LNCAP (cell line): ENCODE results near the gene TMEM222.

ENCODE experiments used
- TF ChIP-seq, protein P1 (sequence below): fragments of 450-650 bp; IDR thresholded peaks from 2 replicates; pipeline ENCODE4 v1.5.1; 2017; ENCODE audit warnings: mild to moderate bottlenecking

Gene TMEM222

DNA sequence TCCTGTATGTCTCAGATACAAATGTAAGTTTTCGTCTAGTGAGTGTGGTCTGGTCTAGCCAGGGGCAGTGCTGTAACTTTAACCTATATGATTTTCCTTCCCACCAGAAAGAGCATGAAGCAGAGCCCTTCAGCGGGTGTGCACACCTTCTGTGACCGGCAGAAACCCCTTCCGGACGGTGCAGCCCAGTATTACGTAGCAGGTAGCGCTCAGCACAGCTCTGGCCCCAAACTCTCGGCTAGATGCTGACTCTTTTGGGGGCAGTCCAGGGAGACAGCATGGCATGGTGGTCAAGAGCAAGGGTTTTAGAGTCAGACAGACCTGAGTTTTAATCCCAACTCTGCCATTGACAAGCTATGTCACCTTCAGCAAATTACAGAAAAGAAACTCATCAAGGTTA lies 28.0 kb upstream of the TMEM222 start:
- TF ChIP-seq, protein P1, sequence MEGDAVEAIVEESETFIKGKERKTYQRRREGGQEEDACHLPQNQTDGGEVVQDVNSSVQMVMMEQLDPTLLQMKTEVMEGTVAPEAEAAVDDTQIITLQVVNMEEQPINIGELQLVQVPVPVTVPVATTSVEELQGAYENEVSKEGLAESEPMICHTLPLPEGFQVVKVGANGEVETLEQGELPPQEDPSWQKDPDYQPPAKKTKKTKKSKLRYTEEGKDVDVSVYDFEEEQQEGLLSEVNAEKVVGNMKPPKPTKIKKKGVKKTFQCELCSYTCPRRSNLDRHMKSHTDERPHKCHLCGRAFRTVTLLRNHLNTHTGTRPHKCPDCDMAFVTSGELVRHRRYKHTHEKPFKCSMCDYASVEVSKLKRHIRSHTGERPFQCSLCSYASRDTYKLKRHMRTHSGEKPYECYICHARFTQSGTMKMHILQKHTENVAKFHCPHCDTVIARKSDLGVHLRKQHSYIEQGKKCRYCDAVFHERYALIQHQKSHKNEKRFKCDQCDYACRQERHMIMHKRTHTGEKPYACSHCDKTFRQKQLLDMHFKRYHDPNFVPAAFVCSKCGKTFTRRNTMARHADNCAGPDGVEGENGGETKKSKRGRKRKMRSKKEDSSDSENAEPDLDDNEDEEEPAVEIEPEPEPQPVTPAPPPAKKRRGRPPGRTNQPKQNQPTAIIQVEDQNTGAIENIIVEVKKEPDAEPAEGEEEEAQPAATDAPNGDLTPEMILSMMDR, result no peak

DNA sequence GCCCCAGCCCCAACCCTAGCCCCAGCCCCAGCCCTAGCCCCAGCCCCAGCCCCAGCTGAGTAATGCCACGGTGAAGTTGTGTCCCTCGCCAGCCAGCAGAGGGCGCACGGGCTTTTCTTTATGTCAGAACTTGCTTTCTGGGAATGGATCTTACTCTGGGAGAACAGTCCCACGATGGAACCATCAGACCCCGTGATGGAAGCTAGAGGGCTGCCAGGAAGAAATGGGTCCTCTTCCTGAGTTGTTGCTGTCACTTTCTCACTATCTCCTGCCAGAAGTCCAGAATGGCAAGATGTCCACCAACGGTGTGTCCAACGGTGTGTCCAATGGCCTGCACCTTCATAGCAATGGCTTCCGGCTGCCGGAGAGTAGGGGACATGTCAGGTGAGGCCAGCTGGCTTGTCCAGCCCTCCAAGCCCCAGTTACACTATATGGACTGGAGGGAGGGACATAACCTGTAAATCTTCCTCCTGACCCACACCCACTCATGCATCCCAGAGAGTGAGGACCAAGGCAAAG lies 25.1 kb upstream of the TMEM222 start:
- TF ChIP-seq, protein P1, result peak; percentile 71

DNA sequence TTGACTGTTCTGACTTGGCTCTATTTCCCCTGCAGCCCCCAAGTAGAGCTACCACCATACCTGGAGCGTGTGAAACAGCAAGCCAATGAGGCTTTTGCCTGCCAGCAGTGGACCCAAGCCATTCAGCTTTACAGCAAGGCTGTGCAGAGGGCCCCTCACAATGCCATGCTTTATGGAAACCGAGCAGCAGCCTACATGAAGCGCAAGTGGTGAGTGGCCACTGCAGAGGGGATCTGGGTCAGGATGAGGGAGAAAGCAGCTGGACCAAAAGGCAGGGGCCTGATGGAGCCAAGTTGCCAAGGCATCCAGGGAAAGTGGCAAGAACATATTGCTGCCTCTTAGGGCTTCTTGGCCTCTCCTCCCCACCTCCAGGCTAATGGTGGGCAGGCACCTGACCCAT lies 24.1 kb upstream of the TMEM222 start:
- TF ChIP-seq, protein P1, result no peak

DNA sequence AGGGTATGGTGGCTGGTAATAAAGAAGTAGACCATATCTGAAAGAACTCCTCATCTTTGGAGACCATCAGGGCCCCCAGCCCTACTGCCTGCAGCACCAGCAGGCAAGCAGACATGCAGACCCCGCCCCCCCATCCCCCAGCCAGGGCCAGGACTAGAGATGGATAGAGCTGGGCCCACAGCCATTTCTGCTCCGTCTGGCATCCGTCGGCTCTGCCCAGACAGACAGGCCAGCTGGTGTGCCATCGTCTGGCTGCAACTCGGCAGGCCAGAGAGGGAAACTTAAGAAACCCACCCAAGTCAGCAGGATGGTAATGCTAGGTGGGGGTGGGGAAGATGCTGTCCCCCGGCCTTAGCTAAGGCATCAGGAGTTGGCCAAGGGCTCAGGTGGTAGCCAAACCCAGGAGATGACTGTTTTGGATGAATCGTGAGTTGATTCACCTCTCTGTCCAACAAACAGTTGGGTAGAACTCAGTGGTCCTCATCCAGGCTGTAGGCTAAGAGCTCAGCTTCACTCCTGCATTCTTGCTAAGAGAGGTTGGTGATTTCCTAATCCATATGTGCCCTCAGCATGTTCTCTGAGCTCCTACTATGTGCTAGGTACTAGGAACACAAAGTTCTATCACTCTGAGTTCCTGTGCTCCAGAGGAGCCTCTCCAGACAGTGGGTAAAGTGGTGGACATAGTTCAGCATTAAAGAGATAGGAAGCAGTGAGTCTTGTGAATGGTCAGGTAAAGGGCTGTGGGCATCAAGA lies 23.2 kb upstream of the TMEM222 start:
- TF ChIP-seq, protein P1, result no peak

DNA sequence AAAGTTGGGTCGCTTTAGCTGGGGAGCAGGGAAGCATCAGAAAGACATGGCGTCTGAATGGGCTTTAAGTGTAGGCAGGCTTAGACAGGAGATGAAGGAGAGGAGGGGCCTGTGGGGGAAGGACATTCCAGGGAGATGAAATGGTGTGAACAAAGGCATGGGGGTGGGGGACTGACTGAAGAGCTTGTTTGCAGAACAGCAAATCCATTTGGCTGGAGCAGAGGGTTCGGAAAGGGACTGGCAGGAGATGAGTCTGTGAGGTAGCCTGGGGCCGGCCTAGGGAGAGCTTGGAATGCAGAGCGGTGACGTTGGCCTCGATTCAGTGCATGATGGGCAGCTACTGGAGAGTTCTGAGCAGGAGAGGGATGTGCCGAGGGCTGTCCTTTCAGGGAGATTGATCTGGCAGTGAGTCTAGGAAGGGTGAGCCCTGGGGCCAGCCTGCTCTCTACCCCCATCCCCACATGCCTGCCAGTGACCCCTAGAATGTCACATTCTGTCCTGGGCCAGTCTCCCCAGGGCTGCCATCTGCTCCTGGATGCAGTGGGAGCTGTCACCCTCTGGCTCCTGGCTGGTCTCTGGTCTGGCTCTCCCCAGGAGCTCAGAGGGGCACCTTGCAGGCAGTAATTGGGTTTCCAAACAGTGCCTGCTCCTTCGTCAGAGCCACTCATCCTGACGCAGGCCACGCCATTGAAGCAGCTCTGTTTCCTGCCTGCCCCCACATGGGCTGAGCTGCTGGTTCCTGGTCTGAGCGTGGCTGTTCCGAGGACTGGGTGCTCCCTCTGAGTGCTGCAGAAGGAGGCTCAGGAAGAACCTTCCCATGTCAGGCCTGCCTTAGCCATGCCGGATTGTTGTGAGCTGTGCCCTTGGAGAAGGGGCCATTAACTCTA lies 22.3 kb upstream of the TMEM222 start:
- TF ChIP-seq, protein P1, result no peak

DNA sequence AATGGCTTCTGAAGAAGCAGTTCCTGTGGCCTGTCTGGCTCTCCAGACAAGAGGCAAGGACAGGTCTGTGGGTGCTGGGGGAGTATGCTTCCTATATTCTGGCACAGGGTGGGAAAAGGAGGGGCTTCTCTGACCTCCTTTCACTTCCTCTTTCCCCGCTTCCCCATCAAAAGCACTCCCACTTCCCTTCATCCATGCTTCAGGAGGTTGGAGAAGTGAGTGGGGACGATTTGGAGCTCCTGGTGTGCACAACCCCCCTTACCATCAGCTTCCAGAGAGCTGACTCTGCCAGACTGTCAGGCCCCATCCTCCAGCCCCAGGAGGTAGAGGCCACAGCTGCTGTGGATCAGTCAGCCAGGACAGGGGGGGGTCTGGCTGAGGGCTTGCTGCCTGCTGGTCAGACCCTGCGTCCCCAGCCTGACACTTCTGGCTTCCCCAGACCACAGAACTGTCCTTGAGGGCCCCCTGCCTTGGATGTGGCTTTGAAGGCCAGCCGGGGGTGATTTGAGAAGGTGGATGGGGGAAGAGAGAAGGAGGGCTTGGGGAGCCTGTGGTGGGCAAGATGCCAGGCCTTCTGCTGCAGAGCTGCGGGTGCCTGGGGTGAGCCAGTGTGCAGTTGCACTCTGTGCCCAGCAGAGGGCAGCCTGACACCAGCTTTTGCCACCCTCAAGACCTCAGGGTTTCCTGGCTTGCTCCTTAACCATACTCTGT lies 21.5 kb upstream of the TMEM222 start:
- TF ChIP-seq, protein P1, result peak; percentile 98

DNA sequence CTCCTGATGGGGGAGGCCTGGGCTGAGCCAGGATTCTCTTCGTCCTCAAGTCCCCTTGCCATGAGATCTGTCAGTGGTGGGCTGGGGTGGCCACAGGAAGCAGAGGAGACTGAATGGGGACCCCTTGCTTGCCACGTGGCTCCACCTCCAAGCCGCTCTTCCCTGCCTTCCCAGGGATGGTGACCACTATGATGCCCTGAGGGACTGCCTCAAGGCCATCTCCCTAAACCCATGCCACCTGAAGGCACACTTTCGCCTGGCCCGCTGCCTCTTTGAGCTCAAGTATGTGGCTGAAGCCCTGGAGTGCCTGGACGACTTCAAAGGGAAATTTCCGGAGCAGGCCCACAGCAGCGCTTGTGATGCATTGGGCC lies 20.9 kb upstream of the TMEM222 start:
- TF ChIP-seq, protein P1, result 0 out of 2 replicates have a peak, but pooled peaks have one; percentile 17
